SW 1271 (cell line): ENCODE data around the gene HES4.

Experiments
- DNase-seq, 2 experiments: peaks; one replicate each; lab custom pipeline; 2025; lab: John Stamatoyannopoulos, UW

The HES4 gene, protein sequence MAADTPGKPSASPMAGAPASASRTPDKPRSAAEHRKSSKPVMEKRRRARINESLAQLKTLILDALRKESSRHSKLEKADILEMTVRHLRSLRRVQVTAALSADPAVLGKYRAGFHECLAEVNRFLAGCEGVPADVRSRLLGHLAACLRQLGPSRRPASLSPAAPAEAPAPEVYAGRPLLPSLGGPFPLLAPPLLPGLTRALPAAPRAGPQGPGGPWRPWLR

DNA sequence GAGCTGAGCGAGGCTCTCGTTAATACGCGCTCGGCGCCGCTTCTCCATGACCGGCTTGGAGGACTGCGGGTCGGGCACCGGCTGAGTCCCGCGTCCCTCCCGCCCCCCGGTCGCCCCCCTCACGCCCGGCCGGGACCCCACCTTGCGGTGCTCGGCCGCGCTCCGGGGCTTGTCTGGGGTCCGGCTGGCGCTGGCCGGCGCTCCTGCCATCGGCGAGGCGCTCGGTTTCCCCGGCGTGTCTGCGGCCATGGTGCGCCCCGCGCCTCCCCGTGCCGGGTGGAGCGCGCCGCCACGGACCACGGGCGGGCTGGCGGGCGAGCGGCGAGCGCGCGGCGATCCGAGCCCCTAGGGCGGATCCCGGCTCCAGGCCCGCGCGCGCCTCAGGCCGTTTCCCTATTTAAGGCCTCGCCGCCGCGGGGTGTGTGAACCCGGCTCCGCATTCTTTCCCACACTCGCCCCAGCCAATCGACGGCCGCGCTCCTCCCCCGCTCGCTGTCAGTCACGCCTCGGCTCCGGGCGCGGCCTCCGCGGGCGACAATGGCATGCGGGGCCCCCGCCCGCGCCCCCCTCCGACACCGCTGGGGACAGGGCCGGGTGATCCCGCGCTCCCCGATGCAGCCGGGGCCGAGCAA, at the start of gene HES4:
HES4 (minus strand) TSS at position 373 of the 632 bp plus-strand sequence; CDS start at position 249, 124 bp downstream.
- peak; percentile 58 to 75 for DNase-seq

DNA sequence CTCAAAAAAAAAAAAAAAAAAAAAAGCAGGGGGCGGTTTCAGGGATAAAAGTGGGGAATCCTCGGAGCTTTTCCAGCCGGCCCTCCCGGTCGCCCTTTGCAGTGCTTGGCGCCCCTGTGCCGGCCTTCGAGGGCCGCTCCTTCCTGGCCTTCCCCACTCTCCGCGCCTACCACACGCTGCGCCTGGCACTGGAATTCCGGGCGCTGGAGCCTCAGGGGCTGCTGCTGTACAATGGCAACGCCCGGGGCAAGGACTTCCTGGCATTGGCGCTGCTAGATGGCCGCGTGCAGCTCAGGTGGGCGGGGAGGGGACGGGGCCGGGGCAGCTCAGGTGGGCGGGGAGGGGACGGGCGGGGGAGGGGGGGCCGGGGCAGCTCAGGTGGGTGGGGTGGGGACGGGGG, 48.9 kb upstream of the HES4 start:
- no peak for DNase-seq

DNA sequence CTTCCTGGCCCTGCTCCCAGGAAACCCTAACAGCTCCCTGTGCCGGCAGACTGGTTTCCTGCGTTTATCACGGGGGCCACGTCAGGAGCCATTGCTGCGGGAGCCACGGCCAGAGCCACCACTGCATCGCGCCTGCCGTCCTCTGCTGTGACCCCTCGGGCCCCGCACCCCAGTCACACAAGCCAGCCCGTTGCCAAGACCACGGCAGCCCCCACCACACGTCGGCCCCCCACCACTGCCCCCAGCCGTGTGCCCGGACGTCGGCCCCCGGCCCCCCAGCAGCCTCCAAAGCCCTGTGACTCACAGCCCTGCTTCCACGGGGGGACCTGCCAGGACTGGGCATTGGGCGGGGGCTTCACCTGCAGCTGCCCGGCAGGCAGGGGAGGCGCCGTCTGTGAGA, 48.1 kb upstream of the HES4 start:
- DNase-seq, result no peak

DNA sequence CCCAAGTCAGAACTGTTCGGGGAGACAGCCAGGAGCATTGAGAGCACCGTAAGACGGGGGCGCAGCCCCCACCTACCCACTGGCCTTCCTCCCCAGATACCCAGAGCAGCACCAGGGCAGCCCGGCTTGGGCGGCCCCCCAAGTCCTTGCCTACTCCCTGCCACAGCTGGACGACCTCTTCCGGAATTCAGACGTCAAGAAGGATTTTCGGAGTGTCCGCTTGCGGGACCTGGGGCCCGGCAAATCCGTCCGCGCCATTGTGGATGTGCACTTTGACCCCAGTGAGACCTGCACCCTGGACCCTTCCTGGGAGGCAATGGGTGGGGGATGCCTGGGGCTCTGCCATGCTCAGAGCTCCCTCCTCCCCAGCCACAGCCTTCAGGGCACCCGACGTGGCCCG, 47.5 kb upstream of the HES4 start:
- DNase-seq, result no peak

DNA sequence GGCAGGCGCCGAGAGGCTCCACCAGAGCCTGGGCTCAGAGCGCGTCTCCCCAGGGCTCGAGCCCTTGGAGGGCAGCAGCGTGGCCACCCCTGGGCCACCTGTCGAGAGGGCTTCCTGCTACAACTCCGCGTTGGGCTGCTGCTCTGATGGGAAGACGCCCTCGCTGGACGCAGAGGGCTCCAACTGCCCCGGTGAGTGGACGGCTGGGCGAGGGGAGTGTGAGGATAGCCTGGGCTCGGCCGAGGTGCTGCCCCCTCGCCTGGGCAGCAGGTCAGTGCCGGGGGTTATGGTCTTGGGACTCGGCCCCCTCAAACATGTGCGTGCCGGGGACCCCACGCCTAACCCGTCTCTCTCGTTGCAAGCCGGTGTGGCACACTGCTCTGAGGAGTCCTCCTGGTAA, 46.9 kb upstream of the HES4 start:
- DNase-seq, result no peak

DNA sequence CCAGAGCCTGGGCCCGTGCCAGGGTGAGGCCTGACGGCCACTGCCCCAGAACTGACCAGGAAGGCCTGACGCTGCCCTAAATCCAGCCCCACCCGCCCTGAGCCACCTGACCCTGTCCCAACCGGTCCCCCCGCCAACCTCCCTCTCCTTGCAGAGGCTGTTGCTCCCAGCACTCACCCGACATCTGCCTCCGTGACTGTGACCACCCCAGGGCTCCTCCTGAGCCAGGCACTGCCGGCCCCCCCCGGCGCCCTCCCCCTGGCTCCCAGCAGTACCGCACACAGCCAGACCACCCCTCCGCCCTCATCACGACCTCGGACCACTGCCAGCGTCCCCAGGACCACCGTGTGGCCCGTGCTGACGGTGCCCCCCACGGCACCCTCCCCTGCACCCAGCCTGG, 46.3 kb upstream of the HES4 start:
- no peak for DNase-seq

DNA sequence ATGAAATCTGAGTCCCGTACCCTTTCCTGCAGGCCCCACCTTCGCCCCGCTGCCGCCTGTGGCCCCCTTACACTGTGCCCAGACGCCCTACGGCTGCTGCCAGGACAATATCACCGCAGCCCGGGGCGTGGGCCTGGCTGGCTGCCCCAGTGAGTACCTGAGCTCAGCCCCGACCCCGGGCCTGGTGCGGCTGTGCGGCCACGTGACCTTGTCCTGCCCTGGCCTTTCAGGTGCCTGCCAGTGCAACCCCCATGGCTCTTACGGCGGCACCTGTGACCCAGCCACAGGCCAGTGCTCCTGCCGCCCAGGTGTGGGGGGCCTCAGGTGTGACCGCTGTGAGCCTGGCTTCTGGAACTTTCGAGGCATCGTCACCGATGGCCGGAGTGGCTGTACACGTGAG, 45.2 kb upstream of the HES4 start:
- no peak for DNase-seq

DNA sequence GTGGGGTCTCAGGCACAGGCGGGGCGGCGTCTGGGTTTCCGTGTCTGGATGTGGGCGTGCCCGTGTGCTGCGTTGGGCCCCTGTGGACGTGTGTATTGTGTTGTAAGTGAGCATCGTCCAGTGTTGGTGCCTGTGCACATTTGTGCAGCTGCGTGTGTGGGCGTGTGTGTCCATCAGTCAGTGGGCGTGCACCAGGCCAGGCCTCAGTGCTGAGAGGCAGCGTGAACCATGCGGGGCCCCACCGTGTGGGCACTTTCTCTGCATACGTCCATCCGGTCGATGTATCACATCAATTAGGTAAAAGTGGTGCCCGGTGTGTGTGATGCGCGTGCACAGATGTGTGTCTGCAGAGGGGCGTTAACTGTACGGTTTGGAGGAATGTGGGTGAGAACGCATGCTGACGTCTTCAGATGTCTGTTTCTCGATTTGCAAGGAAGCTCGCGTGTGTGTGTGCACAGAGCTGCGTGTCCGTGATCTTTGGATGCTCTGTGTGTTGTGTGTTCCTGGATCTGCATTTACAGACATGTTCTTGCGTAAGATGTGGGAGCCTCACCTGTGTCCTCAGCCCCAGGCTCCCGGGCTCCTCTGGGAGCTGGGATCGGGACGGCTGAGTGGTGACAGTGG, 44.7 kb upstream of the HES4 start:
- DNase-seq, result no peak

DNA sequence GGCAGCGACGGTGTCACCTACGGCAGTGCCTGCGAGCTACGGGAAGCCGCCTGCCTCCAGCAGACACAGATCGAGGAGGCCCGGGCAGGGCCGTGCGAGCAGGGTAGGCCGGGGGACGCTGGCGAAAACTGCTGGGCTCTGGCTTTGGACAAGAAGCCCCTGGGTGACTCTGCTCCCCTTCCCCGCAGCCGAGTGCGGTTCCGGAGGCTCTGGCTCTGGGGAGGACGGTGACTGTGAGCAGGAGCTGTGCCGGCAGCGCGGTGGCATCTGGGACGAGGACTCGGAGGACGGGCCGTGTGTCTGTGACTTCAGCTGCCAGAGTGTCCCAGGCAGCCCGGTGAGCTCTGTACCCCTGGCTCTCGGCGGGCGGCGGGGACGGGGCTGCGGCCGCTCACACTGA, 44.0 kb upstream of the HES4 start:
- no peak for DNase-seq

DNA sequence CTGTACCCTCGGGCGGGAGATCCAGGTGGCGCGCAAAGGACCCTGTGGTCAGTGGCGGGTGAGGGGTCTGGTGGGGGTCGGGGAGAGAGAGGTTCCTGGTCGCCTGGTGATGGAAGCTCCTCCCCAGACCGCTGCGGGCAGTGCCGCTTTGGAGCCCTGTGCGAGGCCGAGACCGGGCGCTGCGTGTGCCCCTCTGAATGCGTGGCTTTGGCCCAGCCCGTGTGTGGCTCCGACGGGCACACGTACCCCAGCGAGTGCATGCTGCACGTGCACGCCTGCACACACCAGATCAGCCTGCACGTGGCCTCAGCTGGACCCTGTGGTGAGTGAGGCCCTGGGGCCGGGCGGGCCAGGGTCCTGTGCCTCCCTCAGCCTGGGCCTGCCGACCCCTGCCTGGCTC, 43.5 kb upstream of the HES4 start:
- DNase-seq, result no peak

DNA sequence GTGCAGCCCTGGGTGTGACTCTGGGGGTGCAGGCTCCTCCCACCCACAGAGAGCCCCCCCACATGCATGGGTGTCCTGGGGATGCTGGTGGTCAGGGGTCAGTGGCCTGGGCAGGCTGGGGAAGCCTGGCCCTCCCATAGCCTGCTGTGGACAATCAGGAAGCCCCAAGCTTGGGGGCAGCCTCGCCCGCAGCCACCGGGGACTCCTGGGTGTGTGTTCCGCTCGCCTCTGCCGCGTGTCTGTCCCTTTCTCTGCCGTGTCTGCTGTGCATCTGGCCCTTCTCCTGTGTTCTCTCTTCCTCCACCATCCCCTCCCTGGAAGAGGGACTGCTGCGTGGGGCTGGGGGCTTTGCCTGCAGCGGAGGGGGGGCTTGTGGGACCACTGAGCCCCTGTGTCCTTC, 42.9 kb upstream of the HES4 start:
- no peak for DNase-seq

DNA sequence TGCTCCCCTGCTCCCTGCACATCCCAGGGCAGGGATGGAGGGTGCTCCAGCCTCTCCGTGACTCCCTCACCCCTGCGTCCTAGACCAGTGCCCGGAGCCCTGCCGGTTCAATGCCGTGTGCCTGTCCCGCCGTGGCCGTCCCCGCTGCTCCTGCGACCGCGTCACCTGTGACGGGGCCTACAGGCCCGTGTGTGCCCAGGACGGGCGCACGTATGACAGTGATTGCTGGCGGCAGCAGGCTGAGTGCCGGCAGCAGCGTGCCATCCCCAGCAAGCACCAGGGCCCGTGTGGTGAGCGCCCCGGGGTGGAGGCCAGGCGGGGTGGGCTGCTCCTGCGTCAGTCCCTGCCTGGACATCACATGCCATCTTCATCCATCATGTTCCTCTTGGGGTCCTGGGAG, 42.0 kb upstream of the HES4 start:
- DNase-seq, result no peak

DNA sequence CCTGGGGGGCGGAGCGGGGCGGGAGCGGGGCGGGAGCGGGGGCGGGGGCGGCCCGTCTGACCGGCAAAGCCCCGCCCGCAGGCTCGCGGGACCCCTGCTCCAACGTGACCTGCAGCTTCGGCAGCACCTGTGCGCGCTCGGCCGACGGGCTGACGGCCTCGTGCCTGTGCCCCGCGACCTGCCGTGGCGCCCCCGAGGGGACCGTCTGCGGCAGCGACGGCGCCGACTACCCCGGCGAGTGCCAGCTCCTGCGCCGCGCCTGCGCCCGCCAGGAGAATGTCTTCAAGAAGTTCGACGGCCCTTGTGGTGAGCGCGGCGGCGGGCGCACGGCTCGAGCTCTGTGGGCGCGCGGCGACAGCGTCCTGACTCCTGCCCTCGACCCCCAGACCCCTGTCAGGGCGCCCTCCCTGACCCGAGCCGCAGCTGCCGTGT, 41.2 kb upstream of the HES4 start:
- no peak for DNase-seq

DNA sequence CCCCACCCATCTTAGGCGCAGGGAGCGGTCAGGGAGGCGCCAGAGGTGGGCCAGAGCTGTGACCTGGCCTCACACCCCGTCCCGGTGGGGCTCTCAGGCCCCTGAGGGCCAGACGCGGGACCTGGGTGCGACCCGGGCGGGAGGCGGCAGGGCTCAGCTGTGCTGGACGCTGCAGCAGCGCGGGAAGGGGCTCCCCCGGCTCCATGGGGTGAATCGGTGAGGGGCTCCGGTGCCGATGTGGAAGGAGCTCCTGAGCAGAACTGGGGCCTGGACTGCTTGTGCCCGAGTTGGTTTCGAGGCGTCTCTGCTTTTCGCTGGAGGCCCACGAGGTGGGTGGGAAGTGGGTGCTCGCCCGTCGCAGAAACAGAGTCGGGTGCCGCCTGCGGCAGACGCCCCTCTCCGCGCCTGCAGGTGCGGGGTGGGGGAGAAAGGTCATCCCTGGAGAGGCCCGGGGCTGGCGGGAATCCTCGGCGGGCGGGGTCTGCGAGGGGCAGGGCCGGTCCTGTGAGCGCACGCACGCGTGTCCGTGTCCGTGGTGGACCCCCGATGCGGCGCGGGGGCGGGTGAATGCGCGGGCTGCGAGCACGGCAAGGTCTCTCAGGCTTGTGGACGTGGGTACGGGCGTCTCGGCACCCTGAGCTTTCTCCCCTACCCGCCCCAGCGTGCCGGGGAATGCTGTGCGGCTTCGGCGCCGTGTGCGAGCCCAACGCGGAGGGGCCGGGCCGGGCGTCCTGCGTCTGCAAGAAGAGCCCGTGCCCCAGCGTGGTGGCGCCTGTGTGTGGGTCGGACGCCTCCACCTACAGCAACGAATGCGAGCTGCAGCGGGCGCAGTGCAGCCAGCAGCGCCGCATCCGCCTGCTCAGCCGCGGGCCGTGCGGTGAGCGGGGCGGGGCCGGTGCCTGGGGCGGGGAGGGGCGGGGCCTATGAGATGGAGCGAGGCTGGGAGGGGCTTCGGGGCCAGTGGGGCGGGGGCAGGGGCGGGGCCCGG, 40.4 kb upstream of the HES4 start:
- DNase-seq, result no peak

DNA sequence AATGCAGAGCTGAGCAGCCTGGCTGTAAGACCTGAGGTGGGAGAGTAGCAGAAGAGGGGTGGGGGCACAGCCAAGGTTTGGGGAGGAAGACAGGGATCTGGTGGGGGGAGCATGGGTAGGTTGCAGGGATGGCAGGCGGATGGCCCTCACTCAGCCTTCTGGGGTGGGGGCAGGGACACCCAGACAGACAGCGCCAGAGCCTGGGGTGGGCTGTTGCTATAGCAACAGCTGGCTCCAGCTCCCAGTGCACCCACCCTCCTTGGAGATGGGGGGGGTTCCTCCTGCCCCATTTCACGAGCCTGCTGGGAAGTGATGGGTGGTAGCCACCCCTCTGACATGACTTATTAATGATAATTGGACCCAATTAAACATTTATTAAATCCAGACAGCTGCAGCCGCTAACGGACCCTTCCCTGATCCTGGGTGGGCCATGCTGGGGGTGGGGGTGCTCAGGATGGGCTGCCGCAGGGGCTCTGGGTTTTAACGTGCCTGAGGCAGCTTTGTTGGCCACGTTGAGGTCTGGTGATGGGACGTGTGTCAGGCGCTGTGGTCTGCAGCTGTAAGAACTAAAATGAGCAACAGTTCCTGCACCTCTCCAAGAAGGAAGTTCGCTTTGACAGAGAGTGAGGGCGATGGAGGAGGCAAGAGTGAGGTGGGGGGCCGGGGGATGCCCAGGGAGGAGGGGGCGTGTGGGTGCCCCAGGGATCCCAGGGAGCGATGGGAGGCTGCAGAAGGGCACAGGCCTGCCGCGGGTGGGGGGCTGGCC, 39.4 kb upstream of the HES4 start:
- DNase-seq, result no peak

DNA sequence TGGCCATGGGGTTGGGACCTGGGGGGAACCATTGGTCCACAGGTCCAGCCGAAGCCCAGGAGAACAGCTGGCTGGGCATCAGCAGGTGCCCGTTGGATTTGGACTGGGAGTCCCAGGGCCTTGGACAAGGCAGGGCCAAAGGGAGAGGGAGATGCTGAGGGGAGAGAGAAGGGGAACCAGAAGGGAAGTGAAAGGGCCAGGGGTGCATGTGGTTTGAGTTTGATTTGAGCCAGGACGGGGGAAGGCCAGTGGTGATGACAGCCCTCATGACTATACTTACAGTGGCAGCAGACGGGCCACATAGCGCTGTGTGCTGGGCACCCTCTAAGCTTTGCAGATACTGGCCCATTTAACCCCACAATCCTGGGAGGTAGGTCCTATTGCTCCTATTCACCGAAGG, 38.8 kb upstream of the HES4 start:
- no peak for DNase-seq

DNA sequence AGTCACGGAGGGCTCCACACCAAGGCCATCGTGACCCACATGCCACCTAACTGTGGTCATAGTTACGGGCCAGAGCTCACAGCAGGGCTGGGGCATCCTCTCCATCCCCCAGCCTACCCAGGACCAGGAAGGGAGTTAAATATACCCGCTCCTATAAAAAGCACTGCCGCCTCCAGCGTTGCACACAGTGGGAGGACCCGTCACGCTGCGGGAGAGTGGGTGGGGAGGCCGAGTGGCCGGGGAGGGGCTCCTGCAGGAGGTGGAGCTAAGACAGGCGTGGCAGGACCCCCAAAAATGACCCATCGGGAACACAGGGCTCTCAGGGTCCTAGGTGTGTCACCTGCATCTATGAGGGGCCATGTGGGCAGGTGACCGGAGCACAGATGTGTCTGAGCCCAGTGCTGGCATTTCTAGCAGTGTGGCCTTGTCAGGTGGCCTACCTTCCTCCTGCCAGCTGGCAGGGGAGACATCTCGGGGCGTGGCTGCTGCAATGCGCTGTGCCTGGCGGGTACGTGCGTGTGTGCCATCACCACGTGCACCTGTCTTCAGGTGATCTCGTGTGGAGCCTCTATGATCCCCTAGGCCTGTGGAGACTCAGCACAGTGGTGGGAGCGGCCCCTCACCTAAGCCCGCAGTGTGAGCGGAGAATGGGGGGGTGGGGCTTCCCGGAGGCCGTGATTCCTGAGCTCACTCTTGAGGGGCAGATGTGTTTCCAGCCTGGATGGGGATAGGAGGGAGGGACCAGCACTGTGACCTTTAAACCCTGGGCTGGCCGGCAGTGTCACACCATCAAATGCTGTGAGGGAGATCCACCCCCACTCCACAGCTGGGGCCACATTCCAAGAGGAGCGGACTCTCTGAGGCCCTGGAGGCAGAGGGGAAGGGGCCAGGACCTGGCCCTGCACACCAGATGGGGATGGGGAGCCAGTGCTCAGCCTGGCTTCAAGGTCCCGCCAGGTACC, 37.8 kb upstream of the HES4 start:
- DNase-seq, result no peak

DNA sequence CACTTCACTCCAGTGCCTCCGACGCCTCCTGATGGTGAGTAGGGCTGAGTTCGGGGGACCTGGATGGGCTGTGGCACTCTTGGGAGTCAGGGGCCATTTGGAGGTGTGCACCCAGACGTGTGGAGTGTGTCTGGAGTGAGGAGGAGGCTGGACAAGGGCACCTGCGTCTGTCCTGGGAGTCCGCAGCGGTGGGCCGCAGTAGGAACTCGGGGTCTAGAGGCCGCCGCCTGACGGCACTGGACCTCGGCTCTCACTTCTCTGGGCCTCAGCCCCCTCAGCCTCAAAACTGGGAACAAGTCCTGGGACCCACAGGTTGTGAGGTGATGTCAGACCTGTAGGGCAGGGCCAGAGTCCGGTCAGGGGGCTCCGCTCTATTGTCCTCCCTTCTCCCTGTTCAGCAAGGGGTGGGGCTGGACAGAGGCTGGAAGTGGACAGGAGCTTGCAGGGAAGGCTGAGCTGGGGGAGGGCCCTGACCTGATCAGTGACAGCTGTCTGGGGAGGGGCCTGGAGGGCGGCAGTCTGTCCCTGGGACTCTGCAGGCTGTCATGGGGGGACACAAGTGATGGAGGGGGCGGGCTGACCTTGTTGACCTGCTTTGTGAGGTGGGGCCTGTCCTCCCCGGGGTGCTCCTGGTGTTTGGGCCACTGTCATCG, 35.5 kb upstream of the HES4 start:
- DNase-seq, result no peak

DNA sequence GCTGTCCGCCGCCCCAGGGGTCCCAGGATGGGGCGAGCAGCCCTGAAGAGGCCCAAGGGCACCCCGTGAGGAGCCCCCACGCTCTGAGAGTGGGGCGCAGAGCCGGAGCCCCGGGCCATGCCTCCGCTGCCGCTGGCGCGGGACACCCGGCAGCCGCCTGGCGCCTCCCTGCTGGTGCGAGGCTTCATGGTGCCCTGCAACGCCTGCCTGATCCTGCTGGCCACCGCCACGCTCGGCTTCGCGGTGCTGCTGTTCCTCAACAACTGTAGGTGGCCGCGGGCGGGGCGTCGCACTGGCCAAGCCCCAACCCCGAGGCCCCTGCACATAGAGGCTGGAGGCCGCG, 34.5 kb upstream of the HES4 start:
- no peak for DNase-seq
